Caco-2 (cell line): Measurements from ENCODE around the gene GRM1. TPM values are rescaled to one million over a fixed set of nuclear protein-coding genes. Genes with fewer than 3 reads are reported as not detected.

Experiments
- BruUV-seq: library from RNA; stranded (reverse); fragments of 400-500 nt; replicated peaks from 2 replicates; lab custom pipeline; 2021; lab: Mats Ljungman, UMichigan
- CTCF ChIA-PET: fragments of 300-600 bp; sonication (Branson Sonifier 250); formaldehyde crosslinking; loops from one replicate; lab custom pipeline; 2022; ENCODE audit warnings: antibody characterized with exemption; lab: Charles Lee
- POLR2A ChIA-PET: fragments of 300-600 bp; sonication (Branson Sonifier 250); formaldehyde crosslinking; loops from one replicate; lab custom pipeline; 2022; ENCODE audit warnings: antibody characterized with exemption; lab: Charles Lee
- DNase-seq, 2 experiments: peaks; one replicate each; pipeline versions ENCODE4 v3.0.0 to v3.0.0-alpha.2; 2020 to 2022
- H3K27me3 ChIP-seq: replicated peaks from 2 replicates; pipeline ENCODE4 v1.6.0; 2011; ENCODE audit warnings: low read length; ENCODE audit not compliant: control insufficient read depth, insufficient read depth
- H3K36me3 ChIP-seq: 2 replicates; pipeline ENCODE4 v1.5.1; 2011; ENCODE audit warnings: low read length; ENCODE audit not compliant: control insufficient read depth, insufficient read depth
- H3K4me1 ChIP-seq: fragments of 250-450 bp; sonication (Bioruptor Pico); 2 replicates; pipeline ENCODE4 v1.5.1; 2020; ENCODE audit warnings: mild to moderate bottlenecking
- H3K4me3 ChIP-seq: 2 replicates; pipeline ENCODE4 v1.5.1; 2011; ENCODE audit warnings: low read depth, mild to moderate bottlenecking, control low read depth, low read length
- H3K9me3 ChIP-seq: fragments of 250-450 bp; sonication (Bioruptor Pico); 2 replicates; pipeline ENCODE4 v1.5.1; 2020; ENCODE audit warnings: mild to moderate bottlenecking, moderate library complexity
- H3K27ac Mint-ChIP-seq: one replicate; pipeline ENCODE4 v1.8.0; 2022; ENCODE audit warnings: mixed read lengths; ENCODE audit not compliant: unreplicated experiment
- H3K27me3 Mint-ChIP-seq: one replicate; pipeline ENCODE4 v1.8.0; 2022; ENCODE audit warnings: mixed read lengths; ENCODE audit not compliant: insufficient read depth, unreplicated experiment
- H3K36me3 Mint-ChIP-seq: one replicate; pipeline ENCODE4 v1.8.0; 2022; ENCODE audit warnings: mild to moderate bottlenecking, mixed read lengths; ENCODE audit not compliant: insufficient read depth, unreplicated experiment
- H3K4me1 Mint-ChIP-seq: one replicate; pipeline ENCODE4 v1.8.0; 2022; ENCODE audit warnings: low read depth, mixed read lengths; ENCODE audit not compliant: unreplicated experiment
- H3K4me3 Mint-ChIP-seq: one replicate; pipeline ENCODE4 v1.8.0; 2022; ENCODE audit warnings: mild to moderate bottlenecking, moderate library complexity, mixed read lengths; ENCODE audit not compliant: unreplicated experiment
- H3K9me3 Mint-ChIP-seq: one replicate; pipeline ENCODE4 v1.8.0; 2022; ENCODE audit warnings: mixed read lengths; ENCODE audit not compliant: unreplicated experiment
- CTCF ChIP-seq, 2 experiments: fragments of 200-600 bp in 1 of 2; IDR thresholded peaks; 1 replicate in 1 of 2; 2 replicates in 1 of 2; pipeline versions ENCODE4 v1.5.1 to v1.8.0; 2011 to 2022; ENCODE audit warnings: antibody characterized with exemption in 1 of 2, control low read depth in 1 of 2, inconsistent platforms in 1 of 2, low read depth in 1 of 2, low read length in 1 of 2, mild to moderate bottlenecking in 1 of 2, moderate library complexity in 1 of 2; ENCODE audit not compliant: insufficient read depth in 1 of 2, severe bottlenecking in 1 of 2, unreplicated experiment in 1 of 2
- intact Hi-C: fragments of 100-400 bp; cut with micrococcal nuclease; formaldehyde crosslinking; loops from one replicate; pipeline ENCODE4 v1.10.0; 2022; ENCODE audit not compliant: unreplicated experiment
- total RNA-seq: library from RNA; stranded (reverse); gene quantifications from 2 replicates; pipeline ENCODE4 v1.2.3, GENCODE V29; 2022

The GRM1 gene
- total RNA-seq, 1 experiment from 2014 or later = not detected

- Histone ChIP-seq H3K27me3 (no peaks in the 10 kb centered on the region), H3K4me3 (no peak overlapping the region), H3K36me3 (no peaks in the 10 kb centered on the region), H3K4me1 (no peaks in the 10 kb centered on the region), H3K9me3 (no peaks in the 10 kb centered on the region)
- TF ChIP-seq CTCF (IDR thresholded peaks at IDR 0.05; ENCODE audit: insufficient read depth in 1 of 2, low read depth in 1 of 2, low read length in 1 of 2, severe bottlenecking in 1 of 2, unreplicated experiment in 1 of 2) = no peak
- H3K4me3 Mint-ChIP-seq = no peak overlapping the region
- intact Hi-C loops = no loop called here
- no peaks in the 10 kb centered on the region for H3K4me1 Mint-ChIP-seq
- H3K27ac Mint-ChIP-seq = no peak overlapping the region
- no peaks in the 10 kb centered on the region for H3K36me3 Mint-ChIP-seq
- no TSS peak for BruUV-seq
- POLR2A ChIA-PET = no interaction called here
- H3K27me3 Mint-ChIP-seq = peaks cover 11% of the 10 kb centered on the region
- DNase-seq = no peak
- CTCF ChIA-PET = no interaction called here
- H3K9me3 Mint-ChIP-seq = no peaks in the 10 kb centered on the region
Measured at GRCh38 chr6:146420255-146420654, 391.4 kb downstream of the GRM1 start.

GRCh38 chr6:146422789-146423375 is 394.0 kb downstream of the GRM1 start:
- H3K9me3 Mint-ChIP-seq = no peaks in the 10 kb centered on the region
- H3K36me3 Mint-ChIP-seq = no peaks in the 10 kb centered on the region
- Histone ChIP-seq H3K27me3 (no peaks in the 10 kb centered on the region), H3K4me3 (no peak overlapping the region), H3K36me3 (no peaks in the 10 kb centered on the region), H3K4me1 (no peaks in the 10 kb centered on the region), H3K9me3 (no peaks in the 10 kb centered on the region)
- no peak for TF ChIP-seq CTCF (IDR thresholded peaks at IDR 0.05; ENCODE audit: insufficient read depth in 1 of 2, low read depth in 1 of 2, low read length in 1 of 2, severe bottlenecking in 1 of 2, unreplicated experiment in 1 of 2)
- H3K4me1 Mint-ChIP-seq = no peaks in the 10 kb centered on the region
- intact Hi-C loops = no loop called here
- no peak overlapping the region for H3K27ac Mint-ChIP-seq
- H3K27me3 Mint-ChIP-seq = peaks cover 15% of the 10 kb centered on the region
- BruUV-seq = no TSS peak
- no peak overlapping the region for H3K4me3 Mint-ChIP-seq
- POLR2A ChIA-PET = no interaction called here
- CTCF ChIA-PET = no interaction called here
- DNase-seq = no peak

- CTCF ChIA-PET = no interaction called here
- no TSS peak for BruUV-seq
- H3K4me3 Mint-ChIP-seq = no peak overlapping the region
- no peaks in the 10 kb centered on the region for H3K4me1 ChIP-seq
- H3K9me3 Mint-ChIP-seq = no peaks in the 10 kb centered on the region
- POLR2A ChIA-PET = no interaction called here
- no peaks in the 10 kb centered on the region for H3K9me3 ChIP-seq
- H3K4me3 ChIP-seq = no peak overlapping the region
- intact Hi-C loops = no loop called here
- H3K36me3 ChIP-seq = no peaks in the 10 kb centered on the region
- DNase-seq = no peak
- no peaks in the 10 kb centered on the region for H3K36me3 Mint-ChIP-seq
- H3K27me3 Mint-ChIP-seq = peaks cover 15% of the 10 kb centered on the region
- no peaks in the 10 kb centered on the region for H3K27me3 ChIP-seq
- no peak overlapping the region for H3K27ac Mint-ChIP-seq
- no peak for TF ChIP-seq CTCF (IDR thresholded peaks at IDR 0.05; ENCODE audit: insufficient read depth in 1 of 2, low read depth in 1 of 2, low read length in 1 of 2, severe bottlenecking in 1 of 2, unreplicated experiment in 1 of 2)
- no peaks in the 10 kb centered on the region for H3K4me1 Mint-ChIP-seq
Measured at GRCh38 chr6:146423452-146423851, 394.6 kb downstream of the GRM1 start.
